ENCODE results near the gene TSKS. TPM values are rescaled to one million over a fixed set of nuclear protein-coding genes. Genes with fewer than 3 reads are reported as not detected.

TSKS gene
- total and polyA plus RNA-seq, 2 of the 13 experiments (the other 11 are each of a cell fraction or from before 2014, with no cell fraction given): 0.03 TPM; not detected in 1

DNA sequence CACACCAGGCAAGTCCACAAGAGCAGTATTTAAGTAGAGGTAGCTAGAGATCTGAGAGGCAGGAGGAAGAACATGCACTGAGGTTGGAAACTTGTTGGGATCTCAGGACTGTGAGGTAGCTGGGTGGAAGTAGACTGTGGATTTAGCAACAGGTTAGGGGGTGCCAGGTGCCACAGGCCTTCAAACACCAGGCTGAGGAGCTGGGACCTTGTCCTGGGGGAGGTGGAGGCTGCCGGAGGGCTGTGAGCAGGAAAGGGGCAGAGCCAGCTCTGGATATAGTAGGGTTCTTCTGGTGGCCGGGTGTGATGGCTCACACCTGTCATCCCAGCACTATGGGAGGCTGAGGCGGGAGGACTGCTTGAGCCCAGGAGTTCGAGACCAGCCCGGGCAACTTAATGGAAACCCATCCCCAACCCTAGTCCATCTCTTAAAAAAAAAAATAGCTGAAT lies 46.9 kb upstream of the TSKS start:
- intact Hi-C loops (cut with micrococcal nuclease; ENCODE audit: unreplicated experiment) (loop anchor here (10.0 kb wide), 1 partner anchor 45 kb away; the partner anchor contains the start of genes AP2A1 and TSKS), in situ Hi-C loops (cut with HindIII; ENCODE audit: extremely low pct_ligation_motif_present, low pct_unique_long_range_greater_than_20kb) (no loop called here)
- Histone ChIP-seq H3K79me2 (ENCODE audit: insufficient read depth, low read length) (no peaks in the 10 kb centered on the region), H3K36me3 (replicated peaks in 1 of 2; ENCODE audit: control insufficient read depth in 1 of 2, insufficient read depth in 2 of 2, low read length in 2 of 2) (no peaks in the 10 kb centered on the region; a peak in 1 of 5 replicates), H4K20me1 (ENCODE audit: insufficient read depth, low read length) (no peaks in the 10 kb centered on the region), H3K27me3 (ENCODE audit: control insufficient read depth in 1 of 2, insufficient read depth in 2 of 2, low read length in 2 of 2) (no peaks in the 10 kb centered on the region), H3K9me3 (ENCODE audit: low read length) (no peaks in the 10 kb centered on the region), H3K9ac (ENCODE audit: insufficient read depth, low read depth, low read length) (peak overlapping the region; percentile 52; the same call in 1 of the 2 replicates), H3K27ac (ENCODE audit: extremely low read length, insufficient read depth, low read length) (no peak overlapping the region), H3K4me3 (replicated peaks in 1 of 3; ENCODE audit: insufficient read depth in 1 of 3, low read depth in 2 of 3, low read length in 3 of 3) (peak overlapping the region; percentile 54 to 72 (median 62); a peak in 4 of 6 replicates), H2AFZ (ENCODE audit: low read length) (peak overlapping the region; percentile 60), H3K4me2 (ENCODE audit: low read depth, low read length) (peak overlapping the region; percentile 79), H3K4me1 (ENCODE audit: insufficient read depth, low read length) (peaks cover 14% of the 10 kb centered on the region)
- BruUV-seq (replicated peaks): no TSS peak
- WGBS (ENCODE audit: low lambda C conversion rate): 75% methylated on average over 5 of the region's 5 CpGs
- ATAC-seq: peak; percentile 5; the same call in 2 of the 3 replicates
- 0 out of 2 replicates have a peak, but pooled peaks have one; percentile 17 for TF ChIP-seq USF2 (IDR thresholded peaks at IDR 0.05; ENCODE audit: low read depth, low read length)
- no peak for TF ChIP-seq USF2 (CRISPR knock-in tag; IDR thresholded peaks at IDR 0.05; ENCODE audit: borderline replicate concordance)
- TF ChIP-seq ZNF598 (CRISPR knock-in tag; IDR thresholded peaks at IDR 0.05; ENCODE audit: borderline replicate concordance): 0 out of 2 replicates have a peak, but pooled peaks have one; percentile 16
- no peak for TF ChIP-seq FOXP1 (IDR thresholded peaks at IDR 0.05)
- TF ChIP-seq FOXP1 (CRISPR knock-in tag; IDR thresholded peaks at IDR 0.05): no peak
- TF ChIP-seq, protein P1, sequence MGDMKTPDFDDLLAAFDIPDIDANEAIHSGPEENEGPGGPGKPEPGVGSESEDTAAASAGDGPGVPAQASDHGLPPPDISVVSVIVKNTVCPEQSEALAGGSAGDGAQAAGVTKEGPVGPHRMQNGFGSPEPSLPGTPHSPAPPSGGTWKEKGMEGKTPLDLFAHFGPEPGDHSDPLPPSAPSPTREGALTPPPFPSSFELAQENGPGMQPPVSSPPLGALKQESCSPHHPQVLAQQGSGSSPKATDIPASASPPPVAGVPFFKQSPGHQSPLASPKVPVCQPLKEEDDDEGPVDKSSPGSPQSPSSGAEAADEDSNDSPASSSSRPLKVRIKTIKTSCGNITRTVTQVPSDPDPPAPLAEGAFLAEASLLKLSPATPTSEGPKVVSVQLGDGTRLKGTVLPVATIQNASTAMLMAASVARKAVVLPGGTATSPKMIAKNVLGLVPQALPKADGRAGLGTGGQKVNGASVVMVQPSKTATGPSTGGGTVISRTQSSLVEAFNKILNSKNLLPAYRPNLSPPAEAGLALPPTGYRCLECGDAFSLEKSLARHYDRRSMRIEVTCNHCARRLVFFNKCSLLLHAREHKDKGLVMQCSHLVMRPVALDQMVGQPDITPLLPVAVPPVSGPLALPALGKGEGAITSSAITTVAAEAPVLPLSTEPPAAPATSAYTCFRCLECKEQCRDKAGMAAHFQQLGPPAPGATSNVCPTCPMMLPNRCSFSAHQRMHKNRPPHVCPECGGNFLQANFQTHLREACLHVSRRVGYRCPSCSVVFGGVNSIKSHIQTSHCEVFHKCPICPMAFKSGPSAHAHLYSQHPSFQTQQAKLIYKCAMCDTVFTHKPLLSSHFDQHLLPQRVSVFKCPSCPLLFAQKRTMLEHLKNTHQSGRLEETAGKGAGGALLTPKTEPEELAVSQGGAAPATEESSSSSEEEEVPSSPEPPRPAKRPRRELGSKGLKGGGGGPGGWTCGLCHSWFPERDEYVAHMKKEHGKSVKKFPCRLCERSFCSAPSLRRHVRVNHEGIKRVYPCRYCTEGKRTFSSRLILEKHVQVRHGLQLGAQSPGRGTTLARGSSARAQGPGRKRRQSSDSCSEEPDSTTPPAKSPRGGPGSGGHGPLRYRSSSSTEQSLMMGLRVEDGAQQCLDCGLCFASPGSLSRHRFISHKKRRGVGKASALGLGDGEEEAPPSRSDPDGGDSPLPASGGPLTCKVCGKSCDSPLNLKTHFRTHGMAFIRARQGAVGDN (CRISPR knock-in tag; IDR thresholded peaks at IDR 0.05): peak; percentile 41
- TF ChIP-seq ZFP90 (CRISPR knock-in tag; IDR thresholded peaks at IDR 0.05; ENCODE audit: borderline replicate concordance): 0 out of 2 replicates have a peak, but pooled peaks have one; percentile 29
- TF ChIP-seq REL (CRISPR knock-in tag; conservative IDR thresholded peaks at IDR 0.05): no peak
- TF ChIP-seq ZNF670 (CRISPR knock-in tag; IDR thresholded peaks at IDR 0.05; ENCODE audit: borderline replicate concordance): 0 out of 2 replicates have a peak, but pooled peaks have one; percentile 30
- 0 out of 2 replicates have a peak, but pooled peaks have one; percentile 19 for TF ChIP-seq CENPBD1 (CRISPR knock-in tag; IDR thresholded peaks at IDR 0.05; ENCODE audit: borderline replicate concordance, low read depth)
- TF ChIP-seq ZFP37 (CRISPR knock-in tag; IDR thresholded peaks at IDR 0.05; ENCODE audit: borderline replicate concordance): 0 out of 2 replicates have a peak, but pooled peaks have one; percentile 8
- TF ChIP-seq ZNF180 (CRISPR knock-in tag; IDR thresholded peaks at IDR 0.05; ENCODE audit: borderline replicate concordance, low read depth): no peak
- POLR2A ChIA-PET: interaction anchor here (0.7 to 1.7 kb wide), 5 partner anchors 38 to 448 kb away, joined by 3 to 5 read pairs (median 4); partner anchors contain the start of genes PRMT1 and TEAD2
- CTCF ChIA-PET (ENCODE audit: low intra/inter-chr PET ratio, low total read pairs): no interaction called here
- FAIRE-seq: no peak
- DNase-seq (ENCODE audit: low spot score): no peak
